DOHH2 (cell line): Measurements from ENCODE around the gene VKORC1.

Experiments used
- H3F3A ChIP-seq: fragments of 200-600 bp; sonication (generic), shearing (Covaris generic); 2 replicates; pipeline ENCODE4 v1.6.0; 2016; ENCODE audit warnings: antibody characterized with exemption, mild to moderate bottlenecking; ENCODE audit not compliant: control insufficient read depth, insufficient read depth
- H3K27ac ChIP-seq: fragments of 200-600 bp; sonication (generic); 2 replicates; pipeline ENCODE4 v1.5.1; 2014; ENCODE audit warnings: low read depth, mild to moderate bottlenecking, low read length, moderate library complexity
- H3K27me3 ChIP-seq: fragments of 200-600 bp; sonication (generic); 2 replicates; pipeline ENCODE4 v1.6.1; 2014; ENCODE audit warnings: mild to moderate bottlenecking, low read length, mixed read lengths; ENCODE audit not compliant: control insufficient read depth
- H3K36me3 ChIP-seq: fragments of 200-600 bp; sonication (generic); 2 replicates; pipeline ENCODE4 v1.6.1; 2014; ENCODE audit warnings: mild to moderate bottlenecking, low read length, moderate library complexity, mixed read lengths; ENCODE audit not compliant: control insufficient read depth
- H3K4me1 ChIP-seq: fragments of 200-600 bp; sonication (generic); 2 replicates; pipeline ENCODE4 v1.6.1; 2014; ENCODE audit warnings: mild to moderate bottlenecking, low read length, mixed read lengths; ENCODE audit not compliant: control insufficient read depth
- H3K4me2 ChIP-seq: fragments of 200-600 bp; sonication (generic); 2 replicates; pipeline ENCODE4 v1.6.0; 2014; ENCODE audit warnings: mild to moderate bottlenecking, low read length, moderate library complexity
- H3K4me3 ChIP-seq: fragments of 200-600 bp; sonication (generic); 2 replicates; pipeline ENCODE4 v1.5.1; 2014; ENCODE audit warnings: mild to moderate bottlenecking, low read length, mixed read lengths
- H3K79me2 ChIP-seq: fragments of 200-600 bp; sonication (generic); 2 replicates; pipeline ENCODE4 v1.6.1; 2014; ENCODE audit warnings: mild to moderate bottlenecking, low read length, mixed read lengths; ENCODE audit not compliant: control insufficient read depth
- H3K9me2 ChIP-seq: fragments of 200-600 bp; sonication (generic); replicated peaks from 2 replicates; pipeline ENCODE4 v1.6.1; 2014; ENCODE audit warnings: mild to moderate bottlenecking, low read length, mixed read lengths; ENCODE audit not compliant: control insufficient read depth
- H3K9me3 ChIP-seq: fragments of 200-600 bp; sonication (generic); 2 replicates; pipeline ENCODE4 v1.6.1; 2014; ENCODE audit warnings: antibody characterized with exemption, low read length, mixed read lengths; ENCODE audit not compliant: control insufficient read depth, insufficient read depth
- H4K20me1 ChIP-seq: fragments of 200-600 bp; sonication (generic); 2 replicates; pipeline ENCODE4 v1.6.0; 2014; ENCODE audit warnings: low read depth, mild to moderate bottlenecking, antibody characterized with exemption, low read length, moderate library complexity; ENCODE audit not compliant: control insufficient read depth, insufficient read depth
- CTCF ChIP-seq: fragments of 200-600 bp; sonication (generic); IDR thresholded peaks from one replicate; pipeline ENCODE4 v1.5.1; 2014; ENCODE audit warnings: antibody characterized with exemption, mild to moderate bottlenecking, low read depth, low read length; ENCODE audit not compliant: poor library complexity, severe bottlenecking
- EZH2phosphoT487 ChIP-seq: fragments of 200-600 bp; sonication (generic); IDR thresholded peaks from 2 replicates; pipeline ENCODE4 v1.6.1; 2017; ENCODE audit warnings: borderline replicate concordance, mild to moderate bottlenecking, antibody characterized with exemption, low read length, moderate library complexity, mixed read lengths

The VKORC1 gene

DNA sequence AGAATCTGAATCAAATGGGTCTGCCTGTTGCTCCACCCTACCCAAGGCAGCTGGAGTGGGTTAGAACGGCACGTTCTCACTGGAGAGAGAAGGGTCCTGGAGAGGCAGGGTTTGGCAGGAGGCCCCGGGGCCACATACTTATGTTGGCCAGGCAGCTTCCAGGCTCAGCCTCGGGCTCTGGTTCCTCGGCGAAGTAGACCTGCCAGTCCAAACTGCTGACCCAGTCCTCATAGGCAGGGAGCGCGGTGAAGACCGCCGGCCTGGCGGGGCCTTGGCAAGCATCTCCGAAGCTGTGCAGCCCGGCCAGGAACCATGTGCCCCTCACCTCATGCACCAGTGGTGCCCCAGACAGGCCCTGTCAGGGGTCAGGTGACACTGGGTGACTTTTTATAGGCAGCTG lies 10.6 kb downstream of the VKORC1 start:
- TF ChIP-seq CTCF: no peak
- TF ChIP-seq EZH2phosphoT487: no peak
- no peak overlapping the region for H3K27ac ChIP-seq
- H3K79me2 ChIP-seq: peaks cover 23% of the 10 kb centered on the region
- no peaks in the 10 kb centered on the region for H3K9me3 ChIP-seq
- H3K4me3 ChIP-seq: no peak overlapping the region
- H3K4me2 ChIP-seq: no peak overlapping the region
- H3K36me3 ChIP-seq: peaks cover 64% of the 10 kb centered on the region
- peaks cover 3% of the 10 kb centered on the region; the same call in 1 of the 2 replicates for H3K4me1 ChIP-seq
- no peaks in the 10 kb centered on the region for H3F3A ChIP-seq
- no peaks in the 10 kb centered on the region for H3K27me3 ChIP-seq
- 0 out of 2 replicates have a peak, but pooled peaks cover 4% of the 10 kb centered on the region for H4K20me1 ChIP-seq
- H3K9me2 ChIP-seq: no peaks in the 10 kb centered on the region

- Histone ChIP-seq H3K27ac (no peak overlapping the region), H3K79me2 (peaks cover 27% of the 10 kb centered on the region), H3K9me2 (no peaks in the 10 kb centered on the region), H3K36me3 (peaks cover 65% of the 10 kb centered on the region), H3K27me3 (no peaks in the 10 kb centered on the region), H3K9me3 (no peaks in the 10 kb centered on the region), H4K20me1 (0 out of 2 replicates have a peak, but pooled peaks cover 4% of the 10 kb centered on the region), H3K4me2 (no peak overlapping the region), H3F3A (no peaks in the 10 kb centered on the region), H3K4me1 (peaks cover 3% of the 10 kb centered on the region; the same call in 1 of the 2 replicates), H3K4me3 (no peak overlapping the region)
- TF ChIP-seq CTCF (no peak), EZH2phosphoT487 (no peak)
Observed at GRCh38 chr16:31083556-31083955, 11.0 kb downstream of the VKORC1 start.

DNA sequence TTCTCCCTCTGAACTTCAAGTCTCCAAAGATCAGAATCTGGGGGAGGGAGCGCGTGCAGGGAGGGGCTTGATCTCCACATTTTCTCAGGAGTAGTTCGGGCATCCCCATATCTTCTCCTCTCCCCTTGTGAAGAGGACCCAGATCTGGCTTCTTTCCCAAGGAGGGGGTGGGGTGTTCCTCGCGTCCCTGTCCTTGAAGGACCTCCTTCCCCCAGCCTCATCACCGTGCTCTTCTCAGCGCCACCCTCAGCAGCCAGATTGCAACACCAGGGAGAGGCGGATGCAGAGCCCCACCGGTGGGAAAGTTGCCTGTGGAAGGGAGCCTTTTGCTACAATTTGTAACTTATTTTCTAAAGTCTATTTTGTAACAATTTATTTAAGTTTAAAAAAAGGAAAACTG lies 11.5 kb downstream of the VKORC1 start:
- Histone ChIP-seq H3K4me3 (no peak overlapping the region), H3F3A (no peaks in the 10 kb centered on the region), H3K36me3 (peaks cover 69% of the 10 kb centered on the region), H3K9me2 (no peaks in the 10 kb centered on the region), H3K9me3 (no peaks in the 10 kb centered on the region), H3K79me2 (peaks cover 32% of the 10 kb centered on the region), H3K27ac (no peak overlapping the region), H3K27me3 (no peaks in the 10 kb centered on the region), H4K20me1 (0 out of 2 replicates have a peak, but pooled peaks cover 4% of the 10 kb centered on the region), H3K4me2 (no peak overlapping the region), H3K4me1 (peaks cover 3% of the 10 kb centered on the region; the same call in 1 of the 2 replicates)
- TF ChIP-seq CTCF (no peak), EZH2phosphoT487 (no peak)
